Measurements from ENCODE around the gene RAP1GAP.

- TF ChIP-seq CTCF (IDR thresholded peaks at IDR 0.05) (no peak), POLR2A (IDR thresholded peaks at IDR 0.05) (no peak)
Measured at GRCh38 chr1:21610027-21610426, 59.1 kb downstream of the RAP1GAP start.
